H9 (cell line): ENCODE results near the gene RALY. TPM values are rescaled to one million over a fixed set of nuclear protein-coding genes. Genes with fewer than 3 reads are reported as not detected.

Experiments
- DNase-seq: peaks from one replicate; pipeline ENCODE4 v3.0.0-alpha.2; 2017
- H2AFZ ChIP-seq: one replicate; pipeline ENCODE4 v1.6.1; 2013; ENCODE audit warnings: mild to moderate bottlenecking, low read length, control low read depth, moderate library complexity
- H2AK5ac ChIP-seq: 2 replicates; pipeline ENCODE4 v1.6.1; 2013; ENCODE audit warnings: low read length, control low read depth, mixed read lengths; ENCODE audit not compliant: insufficient read length
- H2BK120ac ChIP-seq: one replicate; pipeline ENCODE4 v1.6.1; 2013; ENCODE audit warnings: low read depth, mild to moderate bottlenecking, low read length, control low read depth, inconsistent platforms; ENCODE audit not compliant: poor library complexity, severe bottlenecking
- H2BK12ac ChIP-seq: 2 replicates; pipeline ENCODE4 v1.6.1; 2013; ENCODE audit warnings: low read length, control low read depth, mixed read lengths, low read depth; ENCODE audit not compliant: insufficient read length
- H2BK15ac ChIP-seq: 2 replicates; pipeline ENCODE4 v1.6.1; 2013; ENCODE audit warnings: low read depth, low read length, control low read depth
- H2BK20ac ChIP-seq: one replicate; pipeline ENCODE4 v1.6.1; 2013; ENCODE audit warnings: low read depth, mild to moderate bottlenecking, low read length, control low read depth, inconsistent platforms; ENCODE audit not compliant: poor library complexity, severe bottlenecking
- H2BK5ac ChIP-seq: 2 replicates; pipeline ENCODE4 v1.6.1; 2013; ENCODE audit warnings: low read length, control low read depth, mixed read lengths; ENCODE audit not compliant: insufficient read length
- H3K14ac ChIP-seq: 2 replicates; pipeline ENCODE4 v1.6.1; 2013; ENCODE audit warnings: low read length, control low read depth; ENCODE audit not compliant: insufficient read depth
- H3K18ac ChIP-seq: 2 replicates; pipeline ENCODE4 v1.6.1; 2013; ENCODE audit warnings: low read depth, mild to moderate bottlenecking, mixed read lengths, low read length, control low read depth; ENCODE audit not compliant: insufficient read length
- H3K23ac ChIP-seq: 2 replicates; pipeline ENCODE4 v1.6.1; 2013; ENCODE audit warnings: low read length, control low read depth, mixed read lengths, low read depth; ENCODE audit not compliant: insufficient read length
- H3K23me2 ChIP-seq: 2 replicates; pipeline ENCODE4 v1.6.1; 2013; ENCODE audit warnings: low read depth, mild to moderate bottlenecking, mixed read lengths, low read length, control low read depth; ENCODE audit not compliant: insufficient read length, poor library complexity, severe bottlenecking
- H3K27ac ChIP-seq: 2 replicates; pipeline ENCODE4 v1.5.1; 2013; ENCODE audit warnings: low read length, control low read depth, mixed read lengths, low read depth; ENCODE audit not compliant: insufficient read length
- H3K27me3 ChIP-seq: 2 replicates; pipeline ENCODE4 v1.6.1; 2013; ENCODE audit warnings: low read length, control low read depth, inconsistent platforms; ENCODE audit not compliant: insufficient read depth
- H3K4ac ChIP-seq: 2 replicates; pipeline ENCODE4 v1.6.1; 2013; ENCODE audit warnings: low read depth, mild to moderate bottlenecking, control low read depth, inconsistent platforms, low read length, moderate library complexity
- H3K4me1 ChIP-seq: 2 replicates; pipeline ENCODE4 v1.6.1; 2013; ENCODE audit warnings: low read length, control low read depth, inconsistent platforms; ENCODE audit not compliant: insufficient read depth
- H3K4me2 ChIP-seq: 2 replicates; pipeline ENCODE4 v1.6.1; 2013; ENCODE audit warnings: low read length, control low read depth, mixed read lengths; ENCODE audit not compliant: insufficient read length, insufficient read depth
- H3K56ac ChIP-seq: 2 replicates; pipeline ENCODE4 v1.6.1; 2013; ENCODE audit warnings: low read depth, mild to moderate bottlenecking, mixed read lengths, low read length, control low read depth; ENCODE audit not compliant: insufficient read length
- H3K79me1 ChIP-seq: 2 replicates; pipeline ENCODE4 v1.6.1; 2013; ENCODE audit warnings: low read depth, mild to moderate bottlenecking, moderate library complexity, low read length, control low read depth, inconsistent platforms; ENCODE audit not compliant: insufficient read depth, poor library complexity, severe bottlenecking
- H3K79me2 ChIP-seq: 2 replicates; pipeline ENCODE4 v1.6.1; 2013; ENCODE audit warnings: low read length, control low read depth, inconsistent platforms; ENCODE audit not compliant: insufficient read depth
- H3K9ac ChIP-seq: 2 replicates; pipeline ENCODE4 v1.6.1; 2013; ENCODE audit warnings: low read length, control low read depth, mixed read lengths; ENCODE audit not compliant: insufficient read length; ENCODE audit errors: extremely low read depth
- H3K9me3 ChIP-seq: one replicate; pipeline ENCODE4 v1.6.1; 2013; ENCODE audit warnings: low read depth, low read length, inconsistent platforms; ENCODE audit not compliant: control insufficient read depth
- H3T11ph ChIP-seq: one replicate; pipeline ENCODE4 v1.6.1; 2013; ENCODE audit warnings: mild to moderate bottlenecking, low read length, control low read depth, inconsistent platforms
- H4K20me1 ChIP-seq: one replicate; pipeline ENCODE4 v1.6.1; 2013; ENCODE audit not compliant: control insufficient read depth, insufficient read length, insufficient read depth
- H4K5ac ChIP-seq: 2 replicates; pipeline ENCODE4 v1.6.1; 2013; ENCODE audit warnings: low read depth, mild to moderate bottlenecking, mixed read lengths, low read length, control low read depth; ENCODE audit not compliant: insufficient read length
- H4K8ac ChIP-seq: replicated peaks from 2 replicates; pipeline ENCODE4 v1.6.1; 2013; ENCODE audit warnings: low read length, control low read depth, mixed read lengths, low read depth; ENCODE audit not compliant: insufficient read length
- H4K91ac ChIP-seq: 2 replicates; pipeline ENCODE4 v1.6.1; 2013; ENCODE audit warnings: low read depth, mild to moderate bottlenecking, moderate library complexity, mixed read lengths, low read length, control low read depth; ENCODE audit not compliant: insufficient read length
- H3K27ac Mint-ChIP-seq, 3 experiments: 2 replicates in 2 of 3; 3 replicates in 1 of 3; pipeline ENCODE4 v1.8.0; 2020 to 2021; ENCODE audit warnings: mixed read lengths in 3 of 3, mild to moderate bottlenecking in 1 of 3, moderate library complexity in 1 of 3
- H3K27me3 Mint-ChIP-seq: 2 replicates; pipeline ENCODE4 v1.8.0; 2021; ENCODE audit warnings: low read depth, mild to moderate bottlenecking, moderate library complexity, mixed read lengths
- H3K36me3 Mint-ChIP-seq, 3 experiments: 2 replicates in 2 of 3; 3 replicates in 1 of 3; pipeline ENCODE4 v1.8.0; 2020 to 2021; ENCODE audit warnings: low read depth in 3 of 3, mixed read lengths in 3 of 3; ENCODE audit not compliant: insufficient read depth in 1 of 3
- H3K4me1 Mint-ChIP-seq, 2 experiments: 2 replicates each; pipeline ENCODE4 v1.8.0; 2020; ENCODE audit warnings: mixed read lengths in 2 of 2
- H3K4me3 Mint-ChIP-seq, 2 experiments: 2 replicates in 1 of 2; 3 replicates in 1 of 2; pipeline ENCODE4 v1.8.0; 2020 to 2021; ENCODE audit warnings: mild to moderate bottlenecking in 2 of 2, mixed read lengths in 2 of 2, moderate library complexity in 1 of 2
- H3K9me3 Mint-ChIP-seq, 2 experiments: 2 replicates in 1 of 2; 3 replicates in 1 of 2; pipeline ENCODE4 v1.8.0; 2020; ENCODE audit warnings: mild to moderate bottlenecking in 2 of 2, mixed read lengths in 2 of 2, moderate library complexity in 1 of 2
- whole genome bisulfite sequencing: extraction: QIAGEN DNeasy Blood & Tissue Kit; methylation state at CpG from one replicate; pipeline ENCODE4 v1.1.7; 2013; ENCODE audit warnings: missing lambda C conversion rate, low lambda C conversion rate, mixed read lengths; ENCODE audit not compliant: insufficient read length; ENCODE audit errors: extremely low coverage; 5-methylcytosine and 5-hydroxymethylcytosine counted together
- total RNA-seq: library from RNA; stranded (reverse); gene quantifications from 2 replicates; pipeline ENCODE4 v1.2.1, GENCODE V29; 2021
- TF ChIP-seq, protein P1 (sequence below): fragments of 200-600 bp; sonication (generic); conservative IDR thresholded peaks from 3 replicates; pipeline ENCODE4 v1.8.0; 2021; ENCODE audit warnings: antibody characterized with exemption, mild to moderate bottlenecking

RALY gene
- total RNA-seq, 1 experiment from 2014 or later = 199 TPM

DNA sequence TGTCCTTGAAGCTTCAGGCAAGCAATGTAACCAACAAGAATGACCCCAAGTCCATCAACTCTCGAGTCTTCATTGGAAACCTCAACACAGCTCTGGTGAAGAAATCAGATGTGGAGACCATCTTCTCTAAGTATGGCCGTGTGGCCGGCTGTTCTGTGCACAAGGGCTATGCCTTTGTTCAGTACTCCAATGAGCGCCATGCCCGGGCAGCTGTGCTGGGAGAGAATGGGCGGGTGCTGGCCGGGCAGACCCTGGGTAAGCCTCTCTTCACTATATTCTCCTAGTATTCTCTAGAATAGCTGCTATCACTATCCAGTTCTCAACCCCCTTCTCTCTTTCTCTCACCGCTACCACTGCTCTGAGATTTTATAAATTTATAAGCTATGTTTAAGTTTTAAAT is 78.4 kb downstream of the RALY start:
- H3K23ac ChIP-seq = no peak overlapping the region
- peak overlapping the region in 1 of 3 experiments; percentile 29; a peak in 1 of 7 replicates for H3K27ac Mint-ChIP-seq
- no peak overlapping the region for H3K4me2 ChIP-seq
- DNase-seq = no peak
- no peak overlapping the region for H3K56ac ChIP-seq
- H4K91ac ChIP-seq = no peak overlapping the region
- no peak overlapping the region for H4K8ac ChIP-seq
- H4K20me1 ChIP-seq = no peaks in the 10 kb centered on the region
- H4K5ac ChIP-seq = no peak overlapping the region
- peaks cover 28 to 42% of the 10 kb centered on the region in 2 experiments for H3K4me1 Mint-ChIP-seq
- no CpG with 5 or more reads among the region's 8 CpGs for WGBS
- H3T11ph ChIP-seq = no peak overlapping the region
- no peak overlapping the region for H2AK5ac ChIP-seq
- H3K79me1 ChIP-seq = no peaks in the 10 kb centered on the region
- H3K36me3 Mint-ChIP-seq = peaks cover 10 to 36% (median 32%) of the 10 kb centered on the region in 3 experiments; a peak in 6 of 7 replicates
- no peaks in the 10 kb centered on the region for H3K23me2 ChIP-seq
- H3K9me3 ChIP-seq = no peaks in the 10 kb centered on the region
- no peak overlapping the region for H2BK15ac ChIP-seq
- H3K27ac ChIP-seq = no peak overlapping the region
- H3K27me3 Mint-ChIP-seq = no peaks in the 10 kb centered on the region
- H3K9me3 Mint-ChIP-seq = no peaks in the 10 kb centered on the region
- no peak overlapping the region for H3K4ac ChIP-seq
- H3K4me3 Mint-ChIP-seq = no peak overlapping the region
- no peak overlapping the region for H3K14ac ChIP-seq
- H2BK120ac ChIP-seq = no peak overlapping the region
- TF ChIP-seq, protein P1, sequence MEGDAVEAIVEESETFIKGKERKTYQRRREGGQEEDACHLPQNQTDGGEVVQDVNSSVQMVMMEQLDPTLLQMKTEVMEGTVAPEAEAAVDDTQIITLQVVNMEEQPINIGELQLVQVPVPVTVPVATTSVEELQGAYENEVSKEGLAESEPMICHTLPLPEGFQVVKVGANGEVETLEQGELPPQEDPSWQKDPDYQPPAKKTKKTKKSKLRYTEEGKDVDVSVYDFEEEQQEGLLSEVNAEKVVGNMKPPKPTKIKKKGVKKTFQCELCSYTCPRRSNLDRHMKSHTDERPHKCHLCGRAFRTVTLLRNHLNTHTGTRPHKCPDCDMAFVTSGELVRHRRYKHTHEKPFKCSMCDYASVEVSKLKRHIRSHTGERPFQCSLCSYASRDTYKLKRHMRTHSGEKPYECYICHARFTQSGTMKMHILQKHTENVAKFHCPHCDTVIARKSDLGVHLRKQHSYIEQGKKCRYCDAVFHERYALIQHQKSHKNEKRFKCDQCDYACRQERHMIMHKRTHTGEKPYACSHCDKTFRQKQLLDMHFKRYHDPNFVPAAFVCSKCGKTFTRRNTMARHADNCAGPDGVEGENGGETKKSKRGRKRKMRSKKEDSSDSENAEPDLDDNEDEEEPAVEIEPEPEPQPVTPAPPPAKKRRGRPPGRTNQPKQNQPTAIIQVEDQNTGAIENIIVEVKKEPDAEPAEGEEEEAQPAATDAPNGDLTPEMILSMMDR = no peak
- H3K9ac ChIP-seq = no peak overlapping the region
- H3K4me1 ChIP-seq = no peaks in the 10 kb centered on the region
- H2AFZ ChIP-seq = no peak overlapping the region
- no peaks in the 10 kb centered on the region; the same call in 1 of the 2 replicates for H3K79me2 ChIP-seq
- H3K18ac ChIP-seq = no peak overlapping the region
- no peak overlapping the region for H2BK20ac ChIP-seq
- H2BK5ac ChIP-seq = no peak overlapping the region
- H3K27me3 ChIP-seq = no peaks in the 10 kb centered on the region
- H2BK12ac ChIP-seq = no peak overlapping the region
